HL-60/S4 treated with retinoic acid at 250 ng/mL for 4 days and 3 days (cell line): ENCODE data around the gene N4BP2L2.

ENCODE experiments used
- in situ Hi-C: fragments of 300-500 bp; cut with MboI; formaldehyde crosslinking; loops from 2 replicates; pipeline ENCODE4 v1.7.0; 2022; ENCODE audit warnings: low sequenced_read_pairs

N4BP2L2 gene

GRCh38 chr13:32471187-32471922 lies 67.2 kb downstream of the N4BP2L2 start:
- in situ Hi-C loops, result no loop called here

- in situ Hi-C loops, result no loop called here
Observed at GRCh38 chr13:32468502-32469142, 70.0 kb downstream of the N4BP2L2 start.

GRCh38 chr13:32456591-32456990 lies 82.0 kb downstream of the N4BP2L2 start:
- in situ Hi-C loops, result no loop called here

DNA sequence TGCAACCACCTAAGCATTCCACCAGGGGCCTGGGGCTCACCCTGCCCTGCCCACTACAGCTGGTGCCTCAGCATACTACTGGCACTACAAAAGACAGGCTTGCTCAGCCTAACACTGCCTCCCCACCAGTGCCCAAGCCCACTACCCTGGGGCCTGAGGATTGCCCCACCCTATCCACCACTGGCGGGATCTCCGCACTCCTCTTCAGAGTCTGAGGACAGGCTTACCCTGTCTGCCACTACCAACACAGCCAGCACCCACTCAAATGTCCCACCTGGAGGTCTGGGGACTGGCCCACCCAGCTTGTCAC lies 83.0 kb downstream of the N4BP2L2 start:
- in situ Hi-C loops, result no loop called here

- in situ Hi-C loops, result no loop called here
Observed at GRCh38 chr13:32454886-32455593, 83.6 kb downstream of the N4BP2L2 start.

DNA sequence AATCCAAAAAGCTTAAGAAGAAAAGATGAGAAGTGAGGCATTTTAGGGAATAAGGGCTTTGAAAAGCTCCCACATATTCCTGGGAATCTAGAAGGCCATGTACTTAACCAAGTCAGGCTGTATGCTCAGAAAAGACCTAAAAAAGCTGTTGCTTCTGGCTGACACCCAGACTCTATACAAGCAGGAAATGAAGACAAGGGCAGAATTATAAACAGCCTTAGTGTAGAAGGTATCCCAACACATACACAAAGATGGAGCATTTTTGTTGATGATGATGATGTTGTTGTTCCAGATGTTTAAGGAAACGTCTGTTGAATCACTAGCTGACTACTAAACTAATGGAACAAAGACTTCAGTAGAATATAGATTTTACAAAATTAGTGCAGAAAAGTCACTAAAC lies 84.6 kb downstream of the N4BP2L2 start:
- in situ Hi-C loops, result no loop called here

DNA sequence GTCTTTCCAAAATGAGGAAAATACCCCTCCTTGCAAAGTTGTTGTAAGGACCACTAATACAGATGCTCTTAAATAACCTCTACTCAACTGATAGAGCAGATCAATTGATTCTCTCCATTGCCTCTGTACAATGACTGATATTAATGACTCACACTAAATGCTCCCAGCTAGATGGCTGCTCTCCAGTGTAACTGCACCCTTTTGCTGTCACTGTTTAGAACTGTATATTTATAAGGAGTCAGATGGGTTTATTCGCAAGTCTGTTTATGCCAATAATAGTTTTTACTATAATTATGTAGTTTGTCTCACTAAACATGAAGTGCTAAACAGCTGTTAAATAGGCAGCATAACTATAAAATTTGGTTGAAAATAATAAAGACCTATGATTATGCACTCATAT lies 89.6 kb downstream of the N4BP2L2 start:
- in situ Hi-C loops, result no loop called here

DNA sequence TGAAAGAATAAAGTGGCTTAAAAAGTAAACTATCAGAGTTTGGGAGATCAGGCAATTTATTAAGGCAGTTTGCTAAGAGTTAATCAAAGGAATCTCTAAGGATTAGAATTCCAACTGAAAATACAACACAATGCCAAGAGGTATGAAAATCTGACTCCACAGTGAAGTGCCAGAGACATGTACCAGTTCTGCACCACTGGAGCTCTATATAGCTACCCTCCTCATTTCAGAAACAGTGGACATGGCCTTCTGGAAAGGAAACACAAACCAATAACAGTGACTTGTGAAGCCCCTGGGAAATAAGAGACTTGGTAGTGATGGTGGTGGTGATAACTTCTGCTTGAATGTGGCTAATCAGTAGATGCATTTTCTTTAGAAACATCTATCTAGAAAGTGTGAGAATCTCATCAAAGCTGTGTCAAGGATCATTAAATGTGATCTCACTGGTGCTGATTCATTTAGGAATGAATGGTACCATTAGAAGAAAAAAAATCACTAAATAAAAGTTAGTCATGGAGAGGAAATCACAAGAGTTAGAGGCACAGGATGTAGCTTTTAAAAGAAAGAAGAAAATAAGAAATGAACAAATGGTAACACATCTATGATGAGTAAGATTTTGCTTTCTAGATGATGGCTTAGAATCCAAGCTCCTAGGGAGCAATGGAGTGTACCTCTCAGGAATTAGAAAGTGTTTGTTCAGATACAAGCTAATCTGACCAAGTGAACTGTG lies 90.5 kb downstream of the N4BP2L2 start:
- in situ Hi-C loops, result no loop called here

GRCh38 chr13:32446773-32447465 lies 91.7 kb downstream of the N4BP2L2 start:
- in situ Hi-C loops, result no loop called here

DNA sequence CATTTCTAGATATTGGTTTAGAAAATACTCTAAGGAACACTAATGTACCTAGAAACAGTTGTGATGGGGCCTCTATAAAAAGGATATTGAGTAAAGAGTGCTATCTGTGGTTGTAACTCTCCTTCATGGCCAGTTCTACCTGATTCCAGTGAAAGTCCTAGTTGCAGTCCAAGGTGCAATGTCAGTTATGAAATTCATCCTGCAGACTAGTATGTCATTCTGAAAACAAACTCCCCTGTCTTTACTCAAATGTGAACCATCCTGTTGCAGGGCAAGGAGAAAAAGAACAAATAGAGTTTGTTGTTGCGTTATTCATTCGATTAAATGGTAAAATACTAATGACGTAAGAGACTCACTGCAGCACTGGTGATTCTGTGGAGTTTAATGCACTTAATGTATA lies 92.4 kb downstream of the N4BP2L2 start:
- in situ Hi-C loops, result no loop called here

- in situ Hi-C loops, result no loop called here
Observed at GRCh38 chr13:32445461-32445860, 93.1 kb downstream of the N4BP2L2 start.

DNA sequence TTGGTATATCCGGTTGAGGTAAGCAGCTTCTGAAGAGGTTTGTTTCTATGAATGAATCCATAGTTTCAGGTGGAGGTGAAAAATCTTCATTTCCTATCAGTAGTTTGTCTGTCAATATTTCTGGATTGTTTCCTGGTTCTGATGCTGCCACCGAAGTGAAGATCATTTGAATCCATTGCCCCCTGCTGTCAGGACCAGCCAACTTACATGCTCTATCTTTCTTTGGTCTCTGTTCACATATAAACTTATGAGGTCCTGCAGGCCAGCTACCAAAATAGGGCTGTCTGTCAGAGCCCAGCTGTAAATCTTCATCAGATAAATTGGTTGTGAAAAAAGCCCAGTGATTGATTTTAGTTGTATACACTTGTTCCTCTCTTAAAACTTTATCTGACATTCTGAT lies 95.5 kb downstream of the N4BP2L2 start:
- in situ Hi-C loops, result no loop called here

- in situ Hi-C loops, result no loop called here
Observed at GRCh38 chr13:32438871-32439270, 99.7 kb downstream of the N4BP2L2 start.

GRCh38 chr13:32432856-32433255 lies 105.7 kb downstream of the N4BP2L2 start:
- in situ Hi-C loops, result no loop called here

DNA sequence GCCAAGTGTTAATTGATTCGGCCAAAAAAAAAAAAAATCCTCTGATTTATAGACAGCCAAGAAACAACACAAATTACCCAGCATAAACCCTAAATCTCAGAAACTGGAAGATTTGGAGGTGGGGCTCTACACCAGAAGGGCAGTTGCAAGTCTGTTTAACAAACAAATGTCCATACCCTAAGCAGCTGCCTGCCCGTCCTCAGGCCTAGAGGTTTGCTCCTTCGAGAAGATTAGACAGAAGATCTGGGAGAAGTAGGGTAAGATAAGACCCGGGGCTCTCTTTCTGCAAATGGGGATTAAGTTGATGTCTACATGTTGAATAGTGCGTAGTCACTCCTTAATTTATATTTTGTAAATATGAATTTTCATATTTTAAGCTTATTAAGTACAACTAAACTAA lies 107.2 kb downstream of the N4BP2L2 start:
- in situ Hi-C loops, result no loop called here

- in situ Hi-C loops, result no loop called here
Observed at GRCh38 chr13:32430018-32430747, 108.4 kb downstream of the N4BP2L2 start.

DNA sequence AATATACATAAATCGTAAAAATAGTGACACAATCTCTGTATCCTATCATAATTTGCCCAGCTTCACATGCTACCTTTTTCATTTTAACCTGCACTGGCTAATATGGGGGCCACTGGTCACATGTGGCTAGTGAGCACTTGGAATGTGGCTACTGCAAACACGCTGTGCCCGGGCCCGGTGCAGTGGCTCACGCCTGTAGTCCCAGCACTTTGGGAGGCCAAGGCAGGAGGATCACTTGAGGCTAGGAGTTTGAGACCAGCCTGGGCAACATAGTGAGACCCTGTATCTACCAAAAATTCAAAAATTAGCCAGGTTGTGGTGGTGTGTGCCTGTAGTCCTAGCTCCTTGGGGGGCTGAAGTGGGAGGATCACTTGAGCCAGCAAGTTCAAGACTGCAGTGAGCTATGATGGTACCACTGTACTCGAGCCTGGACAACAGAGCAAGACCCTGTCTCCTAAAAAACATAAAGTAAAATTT lies 109.1 kb downstream of the N4BP2L2 start:
- in situ Hi-C loops, result no loop called here

DNA sequence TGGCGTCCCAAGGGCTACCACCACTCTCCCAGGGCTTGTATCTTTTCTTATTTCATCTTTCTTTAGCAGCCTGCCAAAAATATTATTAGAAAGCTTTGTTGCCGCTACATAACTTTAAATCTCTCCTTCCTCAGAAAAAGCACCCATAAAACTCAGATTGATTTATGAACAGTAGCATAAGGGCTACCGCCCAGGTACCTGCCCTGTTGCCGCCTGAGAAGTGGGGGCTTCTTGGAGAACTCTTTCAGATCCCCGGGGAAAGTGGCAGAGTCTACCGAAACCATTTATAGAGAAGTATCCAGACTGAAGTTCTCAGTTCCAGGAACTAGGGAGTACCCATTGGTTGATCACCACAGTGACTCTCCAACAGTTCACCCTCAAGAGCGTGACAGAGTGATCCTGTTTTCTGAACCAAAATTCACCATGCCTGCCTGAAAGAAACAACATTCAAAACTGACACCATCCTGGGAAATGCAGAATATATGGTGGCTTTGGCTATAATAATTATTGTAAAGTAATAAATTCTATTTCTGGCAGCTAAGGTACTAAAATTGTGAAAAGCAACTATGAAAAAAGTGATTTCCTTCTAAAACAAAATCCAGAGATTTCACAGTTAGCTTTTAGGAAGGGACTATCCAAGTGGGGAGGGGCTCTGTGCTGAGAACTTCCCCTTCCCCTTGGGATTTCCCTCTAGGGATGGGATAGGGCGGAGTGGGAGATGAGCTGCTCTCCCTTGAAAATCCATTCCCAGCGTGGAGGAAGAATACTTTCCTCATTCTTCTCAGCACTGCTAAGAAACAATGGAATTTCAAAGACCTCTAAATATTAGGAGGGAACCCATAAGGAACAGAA lies 109.8 kb downstream of the N4BP2L2 start:
- in situ Hi-C loops, result no loop called here

GRCh38 chr13:32427852-32428580 lies 110.6 kb downstream of the N4BP2L2 start, which contains the start of gene N4BP2L1:
Gene N4BP2L1, minus strand, starts transcription at chr13:32428130. Its CDS starts 48 bp downstream, at chr13:32428082.
- in situ Hi-C loops, result no loop called here
